Heart right ventricle (tissue), 16 donors: ENCODE results near the gene ARHGEF12. TPM values are rescaled to one million over a fixed set of nuclear protein-coding genes. Genes with fewer than 3 reads are reported as not detected.
A peak's percentile ranks its signal among the peaks of the same experiment; 100 is the strongest.

ENCODE experiments used
- ATAC-seq, 8 donors: fragments of 200-7000 bp; cut with Tn5 transposase; one replicate each; pipeline ENCODE4 v1.9.1; 2020; ENCODE audit warnings: mild to moderate bottlenecking in 8 of 8, moderate library complexity in 8 of 8, moderate number of reproducible peaks in 1 of 8
- DNase-seq, 2 donors: peaks; one replicate each; pipeline ENCODE4 v3.0.0-alpha.2; 2020
- H3K27ac ChIP-seq, 10 donors: fragments of 200-600 bp; sonication (generic) in 2 of 10; one replicate each; pipeline versions ENCODE4 v1.5.0 to v1.8.0; 2020 to 2022; ENCODE audit warnings: mild to moderate bottlenecking in 3 of 10
- H3K27me3 ChIP-seq, 7 donors: fragments of 200-600 bp; one replicate each; pipeline ENCODE4 v1.8.0; 2021 to 2022; ENCODE audit warnings: mild to moderate bottlenecking in 2 of 7
- H3K36me3 ChIP-seq, 9 donors: fragments of 200-600 bp; sonication (generic) in 1 of 9; one replicate each; pipeline versions ENCODE4 v1.5.0 to v1.8.0; 2020 to 2022; ENCODE audit warnings: mild to moderate bottlenecking in 2 of 9
- H3K4me1 ChIP-seq, 9 donors: fragments of 200-600 bp; sonication (generic) in 1 of 9; one replicate each; pipeline versions ENCODE4 v1.5.0 to v1.8.0; 2020 to 2022; ENCODE audit warnings: mild to moderate bottlenecking in 4 of 9
- H3K4me3 ChIP-seq, 10 donors: fragments of 200-600 bp; sonication (generic) in 2 of 10; one replicate each; pipeline versions ENCODE4 v1.5.0 to v1.8.0; 2020 to 2022; ENCODE audit warnings: mild to moderate bottlenecking in 7 of 10, moderate library complexity in 2 of 10
- H3K9me3 ChIP-seq, 11 donors: fragments of 200-600 bp in 10 of 11; sonication (generic) in 2 of 11; one replicate each; pipeline versions ENCODE4 v1.5.0 to v1.8.0; 2013 to 2022; ENCODE audit warnings: mild to moderate bottlenecking in 2 of 11, control low read depth in 1 of 11, moderate library complexity in 1 of 11
- WGBS, 2 donors: extraction: QIAGEN DNeasy Blood & Tissue Kit; methylation state at CpG; one replicate each; pipeline ENCODE4 v1.1.7; 2013; ENCODE audit warnings: inconsistent platforms in 1 of 2; 5-methylcytosine and 5-hydroxymethylcytosine counted together
- intact Hi-C, 10 donors: fragments of 100-400 bp; cut with DNase I; formaldehyde crosslinking; loops; one replicate each; pipeline versions ENCODE4 v1.11.1 to v1.14.2; 2022
- polyA plus RNA-seq, 2 donors: library from polyadenylated mRNA; stranded (reverse); fragments of 200-250 nt; gene quantifications; one replicate each; pipeline ENCODE4 v1.2.3, GENCODE V29; 2013
- total RNA-seq, 10 donors: library from RNA; stranded (reverse); fragmentation: NEBNext Ultra II Directional in 3 of 10; extraction: Animal tissue kit (Norgen Biotek cat#: 25700) in 3 of 10; gene quantifications; one replicate each; pipeline versions ENCODE4 v1.2.1 to v1.2.4, GENCODE V29; 2021 to 2023
- TF ChIP-seq, protein P1 (sequence below), 9 donors: fragments of 200-600 bp; sonication (generic) in 2 of 9; IDR thresholded peaks; one replicate each; pipeline versions ENCODE4 v1.5.0 to v1.8.0; 2021 to 2022; ENCODE audit warnings: antibody characterized with exemption in 9 of 9, mild to moderate bottlenecking in 5 of 9, moderate library complexity in 1 of 9
- donor health status: Arrhythmogenic right ventricular cardiomyopathy.
- donor health status: ischemic (EF 13 %, LVEDD 7.1; RV severe dilation, severe dysfunction).
- donor health status: healthy with polysubstance abuse.
- donor health status: DM: no; HTN: yes; CAD: no.
- donor health status: DM: no; HTN: no; CAD: no.
- donor health status: ischemic (EF 25% LVEDD 6.9; RV normal size, moderate dysfunction).
- donor health status: ischemic (EF 25% LVEDD 5.7; RV mildly dilated, moderate dysfunction).
- donor health status: healthy.
- donor health status: DM: yes; HTN: yes; CAD: no.
- donor health status: Ischemic cardiomyopathy.
- donor health status: ischemic (EF 35%, LVEDD 5.7; RV mildly dilated, moderate dysfunction).
- donor health status: nonischemic (EF 11% LVEDD 7.7; RV severe dilation, severe dysfunction).
- donor health status: DM: yes; HTN: yes; CAD: no.
- donor health status: PGD.
- donor health status: ischemic (EF 29% LVEDD 5.4; RV normal size, mild dysfunction).
- donor health status: nonischemic (EF 23%, LVEDD 6.1; RV moderate dilation, normal function).

ARHGEF12 gene
- total and polyA plus RNA-seq, 12 donors = 20.0 to 155 (median 110) TPM

DNA sequence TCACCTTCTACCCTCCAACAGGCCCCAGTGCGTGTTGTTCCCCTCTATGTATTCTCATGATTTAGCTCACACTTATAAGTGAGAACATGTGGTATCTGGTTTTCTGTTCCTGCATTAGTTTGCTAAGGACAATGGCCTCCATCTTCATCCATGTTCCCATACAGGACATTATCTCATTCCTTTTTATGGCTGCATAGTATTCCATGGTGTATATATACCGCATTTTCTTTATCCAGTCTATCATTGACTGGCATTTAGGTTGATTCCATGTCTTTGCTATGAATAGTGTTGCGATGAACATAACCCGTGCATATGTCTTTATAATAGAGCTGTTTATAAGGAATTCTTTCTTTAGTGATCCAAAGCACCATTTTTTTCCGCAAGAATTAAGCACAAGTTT, 39.7 kb upstream of the ARHGEF12 start:
- DNase-seq (no peak), ATAC-seq (no peak)
- Histone ChIP-seq H3K27ac (no peak overlapping the region), H3K4me1 (peaks cover 0 to 14% (median 0%) of the 10 kb centered on the region in 9 donors), H3K9me3 (no peaks in the 10 kb centered on the region), H3K27me3 (peaks cover 0 to 70% (median 47%) of the 10 kb centered on the region in 7 donors), H3K4me3 (no peak overlapping the region), H3K36me3 (no peaks in the 10 kb centered on the region)
- WGBS, 2 donors = 98 to 100% methylated on average over 5 of the region's 5 CpGs
- TF ChIP-seq, protein P1, sequence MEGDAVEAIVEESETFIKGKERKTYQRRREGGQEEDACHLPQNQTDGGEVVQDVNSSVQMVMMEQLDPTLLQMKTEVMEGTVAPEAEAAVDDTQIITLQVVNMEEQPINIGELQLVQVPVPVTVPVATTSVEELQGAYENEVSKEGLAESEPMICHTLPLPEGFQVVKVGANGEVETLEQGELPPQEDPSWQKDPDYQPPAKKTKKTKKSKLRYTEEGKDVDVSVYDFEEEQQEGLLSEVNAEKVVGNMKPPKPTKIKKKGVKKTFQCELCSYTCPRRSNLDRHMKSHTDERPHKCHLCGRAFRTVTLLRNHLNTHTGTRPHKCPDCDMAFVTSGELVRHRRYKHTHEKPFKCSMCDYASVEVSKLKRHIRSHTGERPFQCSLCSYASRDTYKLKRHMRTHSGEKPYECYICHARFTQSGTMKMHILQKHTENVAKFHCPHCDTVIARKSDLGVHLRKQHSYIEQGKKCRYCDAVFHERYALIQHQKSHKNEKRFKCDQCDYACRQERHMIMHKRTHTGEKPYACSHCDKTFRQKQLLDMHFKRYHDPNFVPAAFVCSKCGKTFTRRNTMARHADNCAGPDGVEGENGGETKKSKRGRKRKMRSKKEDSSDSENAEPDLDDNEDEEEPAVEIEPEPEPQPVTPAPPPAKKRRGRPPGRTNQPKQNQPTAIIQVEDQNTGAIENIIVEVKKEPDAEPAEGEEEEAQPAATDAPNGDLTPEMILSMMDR (IDR thresholded peaks at IDR 0.05) = no peak
- intact Hi-C loops = loop anchor here in 2 of 10 donors (5.0 kb wide), 1 partner anchor 124 kb away; no protein-coding TSS in a partner anchor

GRCh38 chr11:120298461-120298860, 37.8 kb upstream of the ARHGEF12 start:
- H3K27me3 ChIP-seq = peaks cover 0 to 52% (median 45%) of the 10 kb centered on the region in 7 donors
- no peaks in the 10 kb centered on the region for H3K9me3 ChIP-seq
- TF ChIP-seq, protein P1 (IDR thresholded peaks at IDR 0.05) = no peak
- H3K4me1 ChIP-seq = peaks cover 0 to 14% (median 0%) of the 10 kb centered on the region in 9 donors
- ATAC-seq (no peak), DNase-seq (no peak)
- intact Hi-C loops = loop anchor here in 4 of 10 donors (2.0 to 5.0 kb wide), 3 partner anchors 62 to 126 kb away; no protein-coding TSS in a partner anchor
- WGBS, 2 donors = 79 to 93% methylated on average over 5 of the region's 5 CpGs
- no peak overlapping the region for H3K4me3 ChIP-seq
- H3K27ac ChIP-seq = no peak overlapping the region
- H3K36me3 ChIP-seq = no peaks in the 10 kb centered on the region

DNA sequence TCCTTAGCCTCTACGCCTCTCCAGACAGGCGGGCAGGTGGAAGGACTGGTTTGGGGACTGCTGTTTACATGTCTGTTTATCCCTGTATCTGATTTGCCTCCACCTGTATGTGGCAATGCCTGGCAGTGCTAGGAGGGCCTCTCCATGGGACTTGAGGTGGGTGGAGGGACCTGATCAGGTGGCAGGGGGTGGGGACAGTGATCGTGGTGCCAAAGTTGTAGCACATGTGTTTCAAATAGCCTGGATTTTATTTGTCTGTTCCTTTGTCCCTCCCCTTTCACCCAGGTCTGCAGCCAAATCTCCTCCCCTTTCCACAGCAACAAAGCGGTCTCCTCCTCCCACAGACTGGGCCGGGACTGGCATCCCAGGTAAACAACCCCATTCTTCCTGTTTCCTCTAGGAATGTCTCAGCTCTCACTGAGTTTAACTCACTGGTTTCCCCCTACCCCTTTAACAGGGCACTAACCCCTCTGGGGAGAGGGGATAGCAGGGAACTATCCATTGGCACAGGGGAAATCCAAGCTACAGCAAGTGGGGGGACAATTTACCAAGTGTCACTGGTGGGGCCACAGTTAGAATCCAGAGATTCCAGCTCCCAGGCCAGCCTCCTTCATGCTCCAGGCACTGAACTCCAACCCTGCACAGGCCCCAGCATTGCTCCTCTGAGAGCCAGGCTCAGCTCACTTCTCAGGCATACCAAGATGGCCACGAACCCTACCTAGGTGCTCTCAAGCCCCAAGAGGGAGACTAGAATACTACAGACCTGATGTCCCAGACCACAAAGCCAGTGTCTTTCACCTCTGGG, 34.0 kb upstream of the ARHGEF12 start:
- intact Hi-C loops = loop anchor here in 5 of 10 donors (2.0 to 5.0 kb wide), 5 partner anchors 65 to 133 kb away; no protein-coding TSS in a partner anchor
- H3K9me3 ChIP-seq = no peaks in the 10 kb centered on the region
- H3K27me3 ChIP-seq = peaks cover 0 to 33% (median 16%) of the 10 kb centered on the region in 7 donors
- DNase-seq = no peak
- TF ChIP-seq, protein P1 (IDR thresholded peaks at IDR 0.05) = no peak
- H3K4me3 ChIP-seq = no peak overlapping the region
- H3K4me1 ChIP-seq = peaks cover 0 to 12% (median 0%) of the 10 kb centered on the region in 9 donors
- peak in 1 of 8 donors; percentile 7 for ATAC-seq
- 72 to 85% methylated on average over 6 of the region's 6 CpGs for WGBS, 2 donors
- H3K27ac ChIP-seq = no peak overlapping the region
- no peaks in the 10 kb centered on the region for H3K36me3 ChIP-seq

DNA sequence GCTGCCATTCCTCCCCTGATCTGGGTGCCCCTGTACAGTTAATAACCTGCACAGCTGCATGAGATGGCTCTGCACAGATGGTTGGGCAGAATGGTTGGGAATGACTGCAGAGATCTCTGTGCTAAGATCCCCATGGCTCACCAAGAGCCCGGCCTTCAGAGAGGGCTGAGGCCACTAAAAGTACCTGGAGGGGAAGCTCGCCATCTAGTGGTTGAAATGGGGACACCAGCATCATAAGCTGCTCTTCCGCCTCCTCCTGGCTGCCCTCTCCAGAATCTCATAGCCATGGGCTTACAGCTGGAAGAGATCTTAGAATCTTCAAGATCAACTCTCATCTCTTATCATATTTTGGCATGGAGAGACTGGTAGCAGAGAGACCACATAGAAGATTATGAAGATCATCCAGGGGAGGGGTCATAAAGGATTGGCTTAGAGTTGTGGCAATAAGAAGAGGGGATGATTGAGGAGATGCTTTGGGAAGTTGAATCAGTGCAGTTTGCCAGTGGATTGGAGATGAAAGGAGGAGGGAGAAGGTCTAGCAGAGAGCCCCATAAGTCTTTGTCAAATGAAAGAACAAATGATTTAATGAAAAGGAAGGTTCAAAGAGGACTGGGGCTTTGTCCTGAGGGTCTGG, 33.1 kb upstream of the ARHGEF12 start:
- Histone ChIP-seq H3K27me3 (peaks cover 0 to 24% (median 13%) of the 10 kb centered on the region in 7 donors), H3K27ac (no peak overlapping the region), H3K36me3 (no peaks in the 10 kb centered on the region), H3K9me3 (no peaks in the 10 kb centered on the region), H3K4me1 (peaks cover 0 to 12% (median 0%) of the 10 kb centered on the region in 9 donors), H3K4me3 (no peak overlapping the region)
- peak; percentile 42 to 65 for DNase-seq
- 16 to 23% methylated on average over 3 of the region's 3 CpGs for WGBS, 2 donors
- intact Hi-C loops = loop anchor here in 5 of 10 donors (2.0 to 5.0 kb wide), 5 partner anchors 66 to 134 kb away; no protein-coding TSS in a partner anchor
- ATAC-seq = peak in 7 of 8 donors; percentile 67 to 80 (median 77)
- TF ChIP-seq, protein P1 (IDR thresholded peaks at IDR 0.05) = peak; percentile 69 to 94 (median 89)
